ENCODE measurements around the gene MAMDC2.

Gene MAMDC2

DNA sequence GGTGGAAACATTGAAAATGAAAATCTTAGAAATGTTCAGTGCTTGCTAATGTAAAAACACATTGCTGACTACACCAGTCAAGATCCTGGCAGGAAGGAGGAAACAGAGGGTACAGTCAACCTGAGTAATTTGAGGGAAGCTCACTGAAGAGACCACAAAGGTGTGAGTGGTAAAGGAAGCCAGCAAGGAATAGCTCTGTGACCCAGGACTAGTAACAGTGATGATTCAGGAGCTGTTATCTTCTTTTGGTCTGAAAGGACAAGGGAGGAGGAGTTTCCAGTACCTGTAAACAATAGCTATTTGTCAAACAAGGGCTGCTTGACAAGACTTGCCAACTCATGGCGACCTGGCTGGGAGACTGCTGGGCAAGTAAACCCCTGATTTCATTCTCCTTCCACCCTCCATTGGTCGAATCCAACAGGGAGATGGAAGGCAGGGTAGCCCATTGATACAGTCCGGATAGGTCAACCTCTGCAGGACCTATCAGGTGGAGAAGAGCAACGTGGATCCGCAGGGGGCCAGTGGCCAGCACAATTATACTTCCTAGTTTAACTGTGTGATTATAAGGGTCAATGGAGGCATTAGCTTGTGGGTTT is 68.1 kb downstream of the MAMDC2 start:
- TF ChIP-seq, protein P1, sequence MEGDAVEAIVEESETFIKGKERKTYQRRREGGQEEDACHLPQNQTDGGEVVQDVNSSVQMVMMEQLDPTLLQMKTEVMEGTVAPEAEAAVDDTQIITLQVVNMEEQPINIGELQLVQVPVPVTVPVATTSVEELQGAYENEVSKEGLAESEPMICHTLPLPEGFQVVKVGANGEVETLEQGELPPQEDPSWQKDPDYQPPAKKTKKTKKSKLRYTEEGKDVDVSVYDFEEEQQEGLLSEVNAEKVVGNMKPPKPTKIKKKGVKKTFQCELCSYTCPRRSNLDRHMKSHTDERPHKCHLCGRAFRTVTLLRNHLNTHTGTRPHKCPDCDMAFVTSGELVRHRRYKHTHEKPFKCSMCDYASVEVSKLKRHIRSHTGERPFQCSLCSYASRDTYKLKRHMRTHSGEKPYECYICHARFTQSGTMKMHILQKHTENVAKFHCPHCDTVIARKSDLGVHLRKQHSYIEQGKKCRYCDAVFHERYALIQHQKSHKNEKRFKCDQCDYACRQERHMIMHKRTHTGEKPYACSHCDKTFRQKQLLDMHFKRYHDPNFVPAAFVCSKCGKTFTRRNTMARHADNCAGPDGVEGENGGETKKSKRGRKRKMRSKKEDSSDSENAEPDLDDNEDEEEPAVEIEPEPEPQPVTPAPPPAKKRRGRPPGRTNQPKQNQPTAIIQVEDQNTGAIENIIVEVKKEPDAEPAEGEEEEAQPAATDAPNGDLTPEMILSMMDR (IDR thresholded peaks at IDR 0.05; ENCODE audit: low read depth, low read length): no peak
- H3K4me3 ChIP-seq (ENCODE audit: low read depth, low read length): no peak overlapping the region

DNA sequence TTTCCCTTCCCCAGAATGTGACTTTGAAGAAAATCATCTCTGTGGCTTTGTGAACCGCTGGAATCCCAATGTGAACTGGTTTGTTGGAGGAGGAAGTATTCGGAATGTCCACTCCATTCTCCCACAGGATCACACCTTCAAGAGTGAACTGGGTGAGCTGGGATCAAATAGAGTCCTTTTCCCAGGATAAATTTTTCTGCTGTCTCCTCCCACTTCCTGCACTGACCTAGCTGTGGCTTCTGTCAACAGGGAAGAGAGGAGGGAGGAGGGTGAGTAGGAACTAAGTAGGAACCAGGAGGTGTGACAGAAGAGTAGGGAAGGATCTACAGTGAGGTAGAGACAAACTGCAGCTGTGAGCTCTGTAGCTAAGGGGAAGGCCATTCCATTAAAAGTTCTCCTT is 69.3 kb downstream of the MAMDC2 start:
- TF ChIP-seq, protein P1 (IDR thresholded peaks at IDR 0.05; ENCODE audit: low read depth, low read length): no peak
- no peak overlapping the region for H3K4me3 ChIP-seq (ENCODE audit: low read depth, low read length)

DNA sequence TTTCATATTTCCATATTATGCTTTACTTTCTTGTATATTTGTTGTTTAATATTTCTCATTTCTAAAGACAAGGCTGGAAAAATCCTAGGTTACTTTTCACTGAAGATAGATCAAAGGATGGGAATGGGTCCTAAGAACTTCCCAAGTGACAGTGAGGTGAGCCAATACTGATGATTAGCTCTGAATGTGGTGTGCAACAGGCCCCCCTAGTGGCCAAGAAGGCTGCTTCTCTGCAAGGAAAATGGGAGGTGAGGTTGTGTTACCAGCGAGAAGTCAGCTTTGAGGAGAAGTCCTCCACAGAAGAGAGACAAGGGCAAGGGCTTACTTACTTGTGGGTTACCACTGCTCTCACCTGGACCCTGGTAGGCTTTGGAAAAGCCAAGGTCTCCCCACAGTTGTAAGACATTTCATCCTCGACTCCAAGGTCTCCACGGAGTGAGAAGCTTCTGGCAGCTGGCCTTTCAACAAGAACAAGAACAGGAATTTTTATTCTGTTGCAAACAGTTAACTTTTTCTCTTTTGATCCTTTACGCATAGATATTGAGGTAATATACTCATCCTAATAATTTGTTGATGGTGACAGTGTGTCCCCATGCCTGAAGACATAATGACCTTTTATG is 69.9 kb downstream of the MAMDC2 start:
- no peak overlapping the region for H3K4me3 ChIP-seq (ENCODE audit: low read depth, low read length)
- TF ChIP-seq, protein P1 (IDR thresholded peaks at IDR 0.05; ENCODE audit: low read depth, low read length): peak; percentile 89

DNA sequence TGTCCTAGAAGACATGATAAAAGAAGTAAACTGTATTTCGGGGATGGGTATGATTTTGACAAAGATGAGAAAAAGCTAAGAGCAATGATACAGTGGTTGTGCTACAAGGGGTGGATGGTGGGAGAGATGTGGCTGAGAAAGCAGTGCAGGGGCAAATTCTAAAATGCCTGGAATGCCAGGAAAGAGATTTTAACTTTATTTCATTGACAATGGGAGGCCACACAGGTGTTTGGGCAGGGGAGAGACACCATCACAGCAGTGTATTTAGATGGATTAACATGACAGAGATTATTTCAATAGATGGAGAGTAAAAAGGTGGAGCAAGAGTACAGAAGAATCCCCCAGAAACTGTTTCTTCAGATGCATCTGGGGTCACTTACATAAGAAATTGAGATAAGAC is 71.2 kb downstream of the MAMDC2 start:
- TF ChIP-seq, protein P1 (IDR thresholded peaks at IDR 0.05; ENCODE audit: low read depth, low read length): no peak

DNA sequence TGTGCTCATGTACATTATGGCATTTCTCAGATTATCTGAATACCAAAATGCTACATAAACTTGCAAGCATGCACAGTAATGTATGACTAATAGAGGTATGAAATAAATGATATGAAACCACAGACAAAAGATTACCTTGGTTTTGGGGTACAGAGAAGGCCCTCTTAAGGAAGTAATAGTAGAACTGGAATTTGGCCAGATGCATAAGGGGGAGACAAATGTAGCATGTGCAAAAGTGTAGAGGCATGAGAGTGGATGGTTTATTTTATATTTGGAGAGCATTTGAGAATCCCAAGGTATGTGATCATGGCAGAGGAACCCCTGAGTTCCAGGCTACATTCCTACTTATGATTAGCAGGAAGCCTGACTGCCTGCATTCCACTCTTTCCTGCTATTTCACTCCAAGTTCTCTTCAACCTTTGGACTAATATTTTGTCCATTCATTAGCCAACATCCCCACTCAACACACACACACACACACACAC is 74.2 kb downstream of the MAMDC2 start:
- TF ChIP-seq, protein P1 (IDR thresholded peaks at IDR 0.05; ENCODE audit: low read depth, low read length): no peak
- no peak overlapping the region for H3K4me3 ChIP-seq (ENCODE audit: low read depth, low read length)

More for the DNA sequence above, 71.2 kb downstream of the MAMDC2 start:
- H3K4me3 ChIP-seq (ENCODE audit: low read depth, low read length): no peak overlapping the region

DNA sequence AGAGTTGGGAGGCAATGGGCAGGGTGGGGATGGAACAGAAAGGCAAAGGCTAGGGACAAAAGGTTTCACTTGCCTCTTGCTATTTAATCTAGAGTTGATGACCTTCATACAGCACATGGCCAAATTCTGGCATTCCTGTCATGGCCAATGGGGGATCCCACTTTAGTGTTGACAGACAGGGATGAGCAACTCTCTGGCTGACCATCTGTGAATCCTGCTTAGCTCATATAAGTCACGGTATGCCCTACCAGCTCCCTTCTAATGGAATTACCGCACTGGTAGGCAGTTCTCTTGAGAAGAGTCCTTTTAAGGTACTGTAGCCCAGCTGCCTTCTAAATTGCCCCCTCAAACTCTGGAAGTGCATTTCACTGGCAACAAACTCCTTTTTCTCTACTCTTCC is 76.1 kb downstream of the MAMDC2 start:
- TF ChIP-seq, protein P1 (IDR thresholded peaks at IDR 0.05; ENCODE audit: low read depth, low read length): no peak
- no peak overlapping the region for H3K4me3 ChIP-seq (ENCODE audit: low read depth, low read length)

DNA sequence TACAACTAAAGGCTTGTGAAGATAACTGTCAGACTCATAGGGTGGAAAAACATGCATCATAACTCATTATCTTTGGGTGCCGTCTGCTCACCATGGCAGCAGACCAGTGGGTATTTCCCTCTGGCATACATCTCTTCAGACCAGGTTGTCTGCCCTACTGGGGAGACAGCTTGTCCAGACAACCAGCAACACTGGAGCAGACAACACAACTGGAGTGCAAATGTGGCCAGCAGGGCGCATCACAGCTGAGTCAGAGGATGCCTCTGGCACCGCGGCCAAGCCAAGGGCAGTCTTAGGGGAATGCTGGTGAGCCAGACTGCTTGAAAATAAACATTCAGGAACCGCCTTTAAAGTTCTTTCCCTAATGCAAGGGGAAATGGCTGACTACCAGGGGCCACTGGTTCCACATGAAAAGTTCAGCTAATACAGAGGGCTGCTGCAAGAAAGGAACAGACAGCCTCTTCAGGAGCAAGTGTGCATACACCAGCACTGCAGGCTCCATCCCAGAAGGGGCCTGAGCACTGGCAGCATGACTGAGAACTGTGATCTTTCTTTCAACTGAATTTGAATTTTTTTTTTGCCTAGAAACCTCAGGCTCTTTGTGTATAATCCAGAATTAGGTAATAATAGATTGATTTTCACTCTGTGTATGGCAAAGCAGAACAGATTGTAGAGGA is 77.3 kb downstream of the MAMDC2 start:
- TF ChIP-seq, protein P1 (IDR thresholded peaks at IDR 0.05; ENCODE audit: low read depth, low read length): peak; percentile 29
- no peak overlapping the region for H3K4me3 ChIP-seq (ENCODE audit: low read depth, low read length)
